Activated T-cell treated with anti-CD3 and anti-CD28 coated beads, Interleukin-2, amount 50 U/mL, for 4 hours (primary cell): ENCODE results near the gene PIK3CD. TPM values are rescaled to one million over a fixed set of nuclear protein-coding genes. Genes with fewer than 3 reads are reported as not detected.
"Not testable (repeated sequence)": the region's sequence is repeated elsewhere in the genome, so short reads cannot be mapped to it uniquely, and the experiment has no call there.

ENCODE experiments used
- ATAC-seq, 2 donors: fragments of 200-7000 bp; cut with Tn5 transposase; one replicate each; pipeline ENCODE4 v1.10.0; 2021
- DNase-seq: peaks from one replicate; pipeline ENCODE4 v3.0.0-alpha.2; 2020
- H3K27me3 Mint-ChIP-seq: one replicate; pipeline ENCODE4 v1.8.0; 2021; ENCODE audit warnings: low read depth, mixed read lengths
- H3K36me3 Mint-ChIP-seq: one replicate; pipeline ENCODE4 v1.8.0; 2022; ENCODE audit warnings: mixed read lengths; ENCODE audit not compliant: insufficient read depth
- H3K4me1 Mint-ChIP-seq: one replicate; pipeline ENCODE4 v1.8.0; 2021; ENCODE audit warnings: low read depth, mixed read lengths
- H3K4me3 Mint-ChIP-seq: one replicate; pipeline ENCODE4 v1.8.0; 2021; ENCODE audit warnings: mild to moderate bottlenecking, moderate library complexity, mixed read lengths
- H3K9me3 Mint-ChIP-seq: one replicate; pipeline ENCODE4 v1.8.0; 2021; ENCODE audit warnings: mixed read lengths
- total RNA-seq, 3 donors: library from RNA; stranded (reverse); gene quantifications; one replicate each; pipeline ENCODE4 v1.2.1, GENCODE V29; 2021

The PIK3CD gene
- total RNA-seq, 3 donors from 2014 or later = 97.6 to 123 (median 99.2) TPM

DNA sequence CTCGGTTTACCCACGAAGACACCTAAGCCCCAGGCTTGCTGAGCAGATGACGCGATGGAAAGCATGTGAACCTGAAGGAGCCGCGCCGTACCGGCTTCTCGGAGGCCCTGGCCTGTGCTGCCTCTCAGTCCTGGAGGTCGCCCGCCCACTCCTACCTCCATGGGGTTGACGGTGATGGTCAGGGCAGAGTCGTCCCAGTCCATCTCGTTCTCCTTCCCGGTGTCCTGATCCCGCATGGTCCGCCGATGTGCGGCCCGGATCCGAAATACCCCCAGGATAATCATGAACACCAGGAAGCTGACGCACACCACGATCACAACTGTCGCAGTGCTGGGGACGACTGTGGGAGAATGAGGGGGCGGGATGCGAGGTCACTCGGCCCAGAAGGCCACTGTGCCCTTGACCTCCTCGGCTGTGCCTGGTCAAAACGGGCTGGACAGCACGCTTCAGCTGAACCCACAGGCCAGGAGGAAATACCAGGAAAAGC is 79.6 kb downstream of the PIK3CD start:
- DNase-seq = no peak
- peaks cover 55% of the 10 kb centered on the region for H3K36me3 Mint-ChIP-seq
- no peaks in the 10 kb centered on the region for H3K27me3 Mint-ChIP-seq
- no peak for ATAC-seq
- peaks cover 53% of the 10 kb centered on the region for H3K4me1 Mint-ChIP-seq
- no peaks in the 10 kb centered on the region for H3K9me3 Mint-ChIP-seq
- no peak overlapping the region for H3K4me3 Mint-ChIP-seq

DNA sequence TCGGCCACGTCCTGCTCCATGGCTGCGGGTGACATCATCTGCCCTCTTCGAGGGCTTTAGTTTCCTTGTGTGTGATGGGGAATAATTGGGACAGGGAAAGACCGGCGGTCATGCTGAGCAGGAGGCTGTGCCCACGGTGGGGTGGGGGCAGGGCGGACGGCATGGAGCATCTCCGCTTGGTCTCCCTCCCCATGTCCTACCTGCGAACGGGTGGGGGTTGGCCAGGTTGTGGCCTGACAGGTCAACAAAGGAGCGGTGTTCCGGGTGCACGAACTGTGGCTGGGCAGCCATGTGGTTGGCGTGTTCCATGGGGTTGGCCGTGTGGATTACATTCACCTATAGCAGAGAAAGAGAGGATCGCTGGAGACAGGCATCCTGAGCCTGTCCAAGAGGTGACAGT is 80.0 kb downstream of the PIK3CD start:
- H3K36me3 Mint-ChIP-seq = peaks cover 54% of the 10 kb centered on the region
- no peak overlapping the region for H3K4me3 Mint-ChIP-seq
- H3K9me3 Mint-ChIP-seq = no peaks in the 10 kb centered on the region
- H3K27me3 Mint-ChIP-seq = no peaks in the 10 kb centered on the region
- H3K4me1 Mint-ChIP-seq = peaks cover 53% of the 10 kb centered on the region
- DNase-seq = no peak
- ATAC-seq = no peak

DNA sequence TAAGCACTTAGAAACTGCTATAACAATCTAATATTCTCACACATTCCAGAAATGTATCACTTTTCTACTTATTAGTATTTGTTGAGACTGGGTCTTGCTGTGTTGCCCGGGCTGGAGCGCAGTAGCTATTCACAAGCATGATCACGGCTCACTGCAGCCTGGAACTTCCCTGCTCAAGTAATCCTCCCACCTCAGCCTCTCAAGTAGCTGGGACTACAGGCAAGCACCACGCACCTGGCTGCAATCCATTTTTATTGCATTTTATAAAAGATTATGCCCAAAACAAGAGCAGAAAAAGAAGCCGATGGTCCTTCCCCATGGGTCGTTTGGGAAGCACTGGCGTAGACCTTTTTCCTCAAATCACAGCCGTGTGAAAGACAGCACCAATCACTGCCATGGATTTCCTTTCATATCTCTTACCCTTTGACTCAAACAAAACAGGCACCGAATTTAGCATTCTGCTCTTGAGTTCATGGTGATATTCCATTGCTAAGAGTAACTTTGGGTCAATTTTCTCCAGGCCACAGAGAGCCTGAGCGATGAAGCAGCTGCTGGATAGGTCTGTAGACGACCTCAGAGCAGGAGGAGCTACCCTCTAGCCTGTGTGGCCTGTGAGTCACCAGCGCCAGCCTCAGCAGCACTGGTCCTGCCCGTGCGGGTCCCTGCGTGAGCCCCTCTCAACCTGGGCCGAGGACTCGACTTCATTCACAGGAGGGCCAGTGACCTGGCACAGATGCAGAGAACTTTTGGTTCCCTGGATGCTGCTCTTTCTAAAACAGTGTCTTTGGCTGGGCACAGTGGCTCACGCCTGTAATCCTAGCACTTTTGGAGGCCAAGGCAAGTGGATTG is 80.8 kb downstream of the PIK3CD start:
- DNase-seq (no peak), ATAC-seq (no peak)
- Mint-ChIP-seq H3K9me3 (no peaks in the 10 kb centered on the region), H3K4me3 (no peak overlapping the region), H3K36me3 (peaks cover 49% of the 10 kb centered on the region), H3K27me3 (no peaks in the 10 kb centered on the region), H3K4me1 (peaks cover 50% of the 10 kb centered on the region)

DNA sequence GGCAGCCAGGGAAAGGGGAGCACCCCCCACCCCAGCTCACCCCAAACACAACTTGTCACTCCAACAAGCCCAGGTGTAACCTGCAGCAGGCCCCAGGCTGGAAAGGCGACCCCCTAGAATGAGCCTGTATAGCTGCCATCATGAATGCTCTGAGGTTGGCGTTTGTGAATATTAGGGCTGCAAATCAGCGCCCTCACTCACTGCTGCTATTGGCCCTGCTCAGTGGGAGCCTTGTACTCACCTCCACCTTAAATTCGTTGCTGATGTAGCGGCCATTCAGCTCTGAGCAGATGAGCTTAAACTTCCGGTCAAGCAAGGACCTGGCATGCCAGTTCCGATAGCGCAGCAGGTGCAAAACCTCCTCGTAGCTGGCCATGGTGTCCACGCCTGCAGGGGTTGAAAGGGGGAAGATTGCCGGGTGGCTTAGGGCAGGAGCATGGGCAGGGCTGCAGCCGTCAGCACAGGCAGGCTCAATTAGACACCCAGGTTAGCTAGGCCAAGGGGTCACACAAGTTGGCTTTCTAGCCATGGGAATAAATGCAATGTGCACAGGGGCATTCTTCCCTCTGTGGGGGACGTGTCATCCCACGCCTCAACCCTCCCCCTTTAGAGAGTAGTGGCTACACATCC is 81.7 kb downstream of the PIK3CD start:
- no peak overlapping the region for H3K4me3 Mint-ChIP-seq
- DNase-seq = no peak
- peaks cover 48% of the 10 kb centered on the region for H3K4me1 Mint-ChIP-seq
- H3K9me3 Mint-ChIP-seq = no peaks in the 10 kb centered on the region
- peaks cover 47% of the 10 kb centered on the region for H3K36me3 Mint-ChIP-seq
- ATAC-seq = no peak
- H3K27me3 Mint-ChIP-seq = no peaks in the 10 kb centered on the region

DNA sequence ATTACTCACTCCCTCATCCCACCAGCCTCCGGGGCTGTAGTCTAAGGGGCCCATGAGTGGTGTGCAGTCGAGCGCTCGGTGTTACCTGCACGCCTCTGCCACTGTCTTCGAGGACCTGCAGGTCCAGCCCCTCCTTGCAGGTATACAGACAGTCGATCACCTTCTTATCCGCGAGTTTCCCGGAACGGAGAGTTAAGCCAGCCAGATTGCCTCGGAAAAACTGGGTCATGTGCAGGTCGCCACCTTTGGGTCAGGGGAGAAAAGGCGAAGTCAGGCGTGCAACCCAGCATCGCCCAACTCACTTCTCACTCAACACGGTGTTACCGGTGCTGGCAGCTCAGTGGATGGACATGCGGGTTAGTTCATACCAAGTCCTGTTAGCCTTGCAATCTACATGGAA is 84.3 kb downstream of the PIK3CD start:
- ATAC-seq = no peak
- Mint-ChIP-seq H3K4me3 (no peak overlapping the region), H3K36me3 (peaks cover 36% of the 10 kb centered on the region), H3K27me3 (no peaks in the 10 kb centered on the region), H3K4me1 (peaks cover 32% of the 10 kb centered on the region), H3K9me3 (no peaks in the 10 kb centered on the region)
- DNase-seq = no peak

DNA sequence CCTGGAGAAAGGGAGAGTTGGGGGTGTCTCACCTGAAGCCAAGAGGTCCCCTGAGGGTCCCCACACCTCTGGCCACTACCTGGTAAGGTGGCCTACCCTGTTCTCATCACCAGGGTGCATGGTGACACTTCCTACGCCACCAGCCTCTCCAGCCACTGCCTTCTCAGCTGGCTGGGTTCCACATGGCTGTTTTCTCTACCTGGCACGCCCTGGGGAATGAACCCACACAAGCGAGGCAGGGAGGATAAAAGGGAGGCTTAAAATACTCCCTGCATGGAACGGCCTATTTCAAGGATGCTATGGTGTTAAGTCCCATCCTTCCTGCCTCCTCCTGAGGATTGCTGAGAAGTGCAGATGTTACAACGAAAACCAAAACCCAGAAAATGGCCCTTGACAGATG is 84.7 kb downstream of the PIK3CD start:
- Mint-ChIP-seq H3K9me3 (no peaks in the 10 kb centered on the region), H3K36me3 (peaks cover 31% of the 10 kb centered on the region), H3K4me3 (no peak overlapping the region), H3K4me1 (peaks cover 30% of the 10 kb centered on the region), H3K27me3 (no peaks in the 10 kb centered on the region)
- no peak for ATAC-seq
- no peak for DNase-seq

DNA sequence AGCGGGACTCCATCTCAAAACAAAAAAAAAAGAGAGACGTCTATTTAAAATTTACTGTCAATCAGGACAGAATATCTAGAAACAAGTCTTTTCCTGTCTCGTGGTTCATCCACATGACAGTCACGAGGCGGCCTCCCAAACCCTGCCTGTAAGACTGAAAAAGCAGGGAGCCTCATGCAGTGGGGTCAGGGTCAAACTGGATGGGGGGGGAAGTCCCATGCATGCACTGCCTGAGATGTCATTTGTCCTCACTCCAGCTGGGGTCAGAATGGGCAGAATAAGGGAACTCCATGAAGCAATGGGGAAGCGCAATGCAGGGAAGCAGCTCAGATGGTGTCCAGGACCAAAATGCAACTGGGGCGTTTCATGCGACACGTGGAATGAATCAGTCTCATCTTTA is 85.5 kb downstream of the PIK3CD start:
- no peak overlapping the region for H3K4me3 Mint-ChIP-seq
- ATAC-seq = no peak

DNA sequence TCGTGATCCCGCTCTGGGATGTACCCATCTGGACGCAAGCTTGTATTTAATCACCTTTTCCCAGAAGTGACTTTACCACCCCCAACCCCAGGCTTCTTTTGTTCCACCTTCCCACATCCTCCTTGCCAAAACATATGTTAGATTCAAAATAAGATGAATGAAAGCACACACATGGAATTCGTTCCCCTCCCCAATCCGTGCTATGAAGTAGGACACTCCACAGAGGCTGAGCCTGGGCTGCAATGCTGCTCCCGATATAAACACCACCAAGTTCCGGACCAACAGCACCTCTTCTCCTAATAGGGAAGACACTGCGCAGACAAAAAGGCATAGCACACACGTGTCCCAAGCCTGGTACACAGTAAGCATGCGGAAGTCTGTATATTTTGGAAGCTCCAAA is 86.1 kb downstream of the PIK3CD start:
- ATAC-seq (no peak), DNase-seq (no peak)
- H3K9me3 Mint-ChIP-seq = no peaks in the 10 kb centered on the region
- peaks cover 22% of the 10 kb centered on the region for H3K4me1 Mint-ChIP-seq
- no peak overlapping the region for H3K4me3 Mint-ChIP-seq
- no peaks in the 10 kb centered on the region for H3K27me3 Mint-ChIP-seq
- H3K36me3 Mint-ChIP-seq = peaks cover 29% of the 10 kb centered on the region

More for the DNA sequence above, 85.5 kb downstream of the PIK3CD start:
- no peaks in the 10 kb centered on the region for H3K9me3 Mint-ChIP-seq
- peaks cover 23% of the 10 kb centered on the region for H3K4me1 Mint-ChIP-seq
- no peaks in the 10 kb centered on the region for H3K27me3 Mint-ChIP-seq
- no peak for DNase-seq
- peaks cover 27% of the 10 kb centered on the region for H3K36me3 Mint-ChIP-seq

DNA sequence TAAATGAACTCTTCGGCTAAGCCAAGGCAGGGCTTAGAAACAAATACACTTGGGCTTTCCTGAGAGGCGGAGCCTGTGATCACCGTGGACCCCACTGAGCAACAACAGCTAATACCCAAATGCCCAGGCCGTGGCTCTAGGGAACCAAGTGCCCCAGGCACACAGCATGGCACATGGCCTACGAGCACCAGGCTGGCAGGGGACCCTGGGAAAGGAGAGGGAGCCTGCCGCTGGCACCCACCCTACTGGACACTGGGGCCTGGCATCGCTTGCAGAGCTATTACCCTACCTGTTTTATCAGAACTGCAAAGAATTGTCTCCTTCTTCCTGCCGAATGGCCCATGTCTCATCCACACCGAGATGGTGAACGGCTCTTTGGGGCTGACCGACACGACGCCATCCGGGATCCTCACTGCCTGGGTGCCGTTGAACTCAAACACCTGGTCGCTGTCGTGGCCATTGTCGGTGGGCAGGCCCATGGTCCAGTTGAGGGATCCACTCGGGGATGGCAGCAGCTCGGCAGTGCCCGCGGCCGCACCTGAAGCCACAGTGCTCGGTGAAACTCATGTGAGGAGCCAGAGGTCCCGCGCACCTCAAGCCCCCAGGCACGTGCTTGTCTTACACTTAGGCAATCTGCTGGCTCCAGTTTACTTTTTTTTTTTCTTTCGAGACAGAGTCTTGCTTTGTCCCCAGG is 92.7 kb downstream of the PIK3CD start:
- no peaks in the 10 kb centered on the region for H3K27me3 Mint-ChIP-seq
- ATAC-seq (no peak), DNase-seq (no peak)
- no peak overlapping the region for H3K4me3 Mint-ChIP-seq
- no peaks in the 10 kb centered on the region for H3K9me3 Mint-ChIP-seq
- peaks cover 24% of the 10 kb centered on the region for H3K36me3 Mint-ChIP-seq
- no peaks in the 10 kb centered on the region for H3K4me1 Mint-ChIP-seq

DNA sequence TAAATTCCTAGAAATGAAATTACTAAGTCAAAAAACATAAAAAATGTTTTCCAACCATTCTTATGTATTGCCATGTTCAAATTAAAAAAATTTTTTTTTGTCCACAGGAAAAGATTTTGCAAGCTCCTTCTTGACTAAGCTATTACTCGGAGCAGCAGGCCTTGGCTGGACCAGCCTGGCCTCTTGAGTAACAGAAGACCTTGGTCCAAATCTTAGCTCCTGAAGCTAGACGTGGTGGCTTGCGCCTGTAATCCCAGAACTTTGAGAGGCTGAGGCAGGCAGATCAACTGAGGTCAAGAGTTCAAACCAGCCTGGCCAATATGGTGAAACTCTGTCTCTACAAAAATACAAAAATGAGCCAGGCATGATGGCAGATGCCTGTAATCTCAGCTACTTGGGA is 94.7 kb downstream of the PIK3CD start:
- ATAC-seq (no peak), DNase-seq (no peak)
- Mint-ChIP-seq H3K4me3 (no peak overlapping the region), H3K36me3 (peaks cover 33% of the 10 kb centered on the region), H3K27me3 (no peaks in the 10 kb centered on the region), H3K9me3 (no peaks in the 10 kb centered on the region), H3K4me1 (no peaks in the 10 kb centered on the region)

DNA sequence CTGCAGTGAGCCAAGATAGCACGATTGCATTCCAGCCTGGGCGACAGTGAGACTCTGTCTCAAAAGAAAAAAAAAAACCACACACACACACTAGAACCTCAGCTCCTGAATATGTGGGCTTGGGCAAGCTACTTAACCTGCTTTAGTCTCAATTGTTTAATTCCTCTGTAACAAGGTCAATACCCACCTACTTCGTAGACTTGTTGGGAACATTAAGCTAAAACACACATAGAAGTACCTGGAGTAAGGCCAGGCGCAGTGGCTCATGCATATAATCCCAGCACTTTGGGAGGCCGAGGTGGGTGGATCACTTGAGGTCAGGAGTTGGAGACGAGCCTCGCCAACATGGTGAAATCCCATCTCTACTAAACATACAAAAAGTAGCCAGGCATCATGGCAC is 95.1 kb downstream of the PIK3CD start:
- Mint-ChIP-seq H3K27me3 (no peaks in the 10 kb centered on the region), H3K4me1 (peaks cover 2% of the 10 kb centered on the region), H3K4me3 (no peak overlapping the region), H3K36me3 (peaks cover 37% of the 10 kb centered on the region), H3K9me3 (no peaks in the 10 kb centered on the region)
- no peak for ATAC-seq
- no peak for DNase-seq

DNA sequence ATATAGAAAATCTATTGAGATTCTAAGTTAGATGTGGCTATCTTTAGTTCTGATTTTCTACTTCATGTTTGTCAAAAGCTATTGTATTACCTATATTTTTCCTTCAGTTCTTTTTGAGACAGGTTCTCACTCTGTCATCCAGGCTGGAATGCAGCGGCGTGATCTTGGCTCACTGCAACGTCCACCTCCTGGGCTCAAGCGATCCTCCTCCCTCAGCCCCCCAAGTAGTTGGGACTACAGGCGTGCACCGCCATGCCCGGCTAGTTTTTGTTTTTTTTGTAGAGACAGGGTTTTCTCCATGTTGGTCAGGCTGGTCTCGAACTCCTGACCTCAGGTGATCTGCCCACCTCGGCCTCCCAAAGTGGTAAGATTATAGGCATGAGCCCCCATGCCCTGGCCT is 96.9 kb downstream of the PIK3CD start:
- not testable (repeated sequence) for ATAC-seq, H3K4me1 Mint-ChIP-seq, H3K27me3 Mint-ChIP-seq, H3K4me3 Mint-ChIP-seq, DNase-seq, H3K9me3 Mint-ChIP-seq
- peaks cover 31% of the 10 kb centered on the region for H3K36me3 Mint-ChIP-seq

DNA sequence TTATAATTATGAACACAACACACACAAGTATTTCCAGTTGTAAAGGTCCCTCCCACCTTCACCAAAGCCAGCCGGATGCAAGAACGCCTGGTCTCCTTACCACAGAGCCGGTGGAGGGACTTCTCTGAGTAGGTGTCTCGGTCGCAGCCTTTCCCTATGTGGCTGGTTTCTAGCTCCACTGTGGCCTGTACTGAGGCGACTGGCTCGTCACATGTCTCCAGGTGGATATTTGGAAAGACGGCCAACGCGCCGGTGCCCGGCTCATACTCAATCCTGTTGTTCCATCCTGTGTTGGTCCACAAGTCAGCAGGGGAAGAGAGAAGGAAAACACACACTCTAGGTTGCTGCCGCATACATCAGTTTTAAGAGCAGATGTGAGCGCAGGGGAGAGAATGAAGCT is 97.8 kb downstream of the PIK3CD start:
- Mint-ChIP-seq H3K27me3 (no peaks in the 10 kb centered on the region), H3K36me3 (peaks cover 23% of the 10 kb centered on the region), H3K9me3 (no peaks in the 10 kb centered on the region), H3K4me3 (no peak overlapping the region), H3K4me1 (peaks cover 2% of the 10 kb centered on the region)
- ATAC-seq (no peak), DNase-seq (no peak)

DNA sequence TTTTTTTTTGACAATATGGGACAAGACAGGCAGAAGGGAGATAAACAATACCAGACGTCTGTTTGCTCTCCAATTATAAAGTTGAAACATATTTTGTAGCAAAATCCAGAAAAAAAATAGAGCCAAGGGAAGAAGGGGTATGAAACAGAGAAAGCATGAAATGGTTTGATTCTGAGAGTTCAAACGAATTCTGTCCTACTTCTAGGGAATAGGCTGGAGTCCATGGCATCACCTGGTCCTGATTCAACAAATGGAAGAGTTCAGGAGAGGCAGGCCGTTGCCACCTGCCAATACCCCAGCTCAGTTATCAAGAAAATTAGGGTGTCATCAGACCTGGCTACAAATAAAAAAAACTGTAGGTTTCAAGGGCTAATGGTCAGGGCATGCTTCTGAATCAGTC is 100.4 kb downstream of the PIK3CD start:
- ATAC-seq (no peak), DNase-seq (no peak)
- Mint-ChIP-seq H3K27me3 (no peaks in the 10 kb centered on the region), H3K36me3 (peaks cover 26% of the 10 kb centered on the region), H3K9me3 (no peaks in the 10 kb centered on the region), H3K4me1 (peaks cover 3% of the 10 kb centered on the region), H3K4me3 (no peak overlapping the region)
